Measurements from ENCODE around the gene CDH4. TPM values are rescaled to one million over a fixed set of nuclear protein-coding genes. Genes with fewer than 3 reads are reported as not detected.
"Not testable (repeated sequence)": the region's sequence is repeated elsewhere in the genome, so short reads cannot be mapped to it uniquely, and the experiment has no call there.

Gene CDH4
- total RNA-seq, 1 donor from 2014 or later, result 0.06 TPM

DNA sequence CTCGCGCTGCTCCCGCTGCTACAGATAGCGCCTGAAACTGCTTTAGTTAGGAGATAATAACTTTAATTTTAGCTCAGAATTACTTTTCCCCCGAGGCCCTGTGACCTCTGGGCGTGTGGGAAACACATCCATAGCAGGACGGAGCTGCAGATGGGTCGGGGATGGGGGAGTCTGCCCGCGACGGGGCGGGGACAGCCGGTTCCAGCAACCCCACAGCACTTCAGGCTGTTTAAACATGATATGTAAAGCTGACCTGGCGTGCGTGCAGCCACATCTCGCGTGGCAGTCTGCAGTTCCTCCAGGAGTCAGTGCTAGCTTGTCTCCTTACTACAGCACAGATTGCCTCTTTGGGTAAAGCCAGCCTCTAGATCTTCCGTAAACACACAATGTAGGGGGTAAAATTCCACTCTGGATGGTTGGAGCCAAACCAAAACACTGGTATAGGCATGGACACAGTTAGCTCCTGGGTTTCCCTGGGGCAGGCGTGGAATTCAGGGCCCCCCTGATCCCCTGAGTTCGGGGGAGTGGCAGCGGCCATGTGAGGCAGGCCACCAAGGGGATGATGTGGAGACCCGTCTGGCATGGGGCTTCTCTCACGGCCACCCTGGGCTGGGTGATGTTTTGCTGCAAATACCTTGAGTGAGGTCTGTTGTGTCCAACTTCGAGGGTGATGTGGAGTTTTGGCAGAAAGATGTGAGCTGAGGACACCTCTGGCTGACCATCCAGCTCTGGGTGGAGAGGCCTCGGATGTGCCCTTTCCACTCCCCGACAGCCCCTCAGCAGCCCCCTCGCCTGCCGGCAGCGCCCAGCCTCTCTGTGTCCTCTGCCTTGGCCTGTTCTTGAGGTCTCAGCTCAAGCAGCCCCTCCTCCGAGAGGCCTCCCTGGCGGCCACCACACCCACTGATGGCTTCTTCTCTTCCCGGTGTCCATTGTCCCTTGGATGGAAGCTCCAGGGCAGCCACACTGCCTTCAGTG is 599.2 kb downstream of the CDH4 start:
- intact Hi-C loops (cut with DNase I), result no loop called here
- no peak for ATAC-seq
- H3K27ac ChIP-seq, result no peak overlapping the region
- DNase-seq, result no peak
- peaks cover 18% of the 10 kb centered on the region for H3K27me3 ChIP-seq (ENCODE audit: low read depth)
- no peak for TF ChIP-seq CTCF (IDR thresholded peaks at IDR 0.05)
- H3K4me3 ChIP-seq, result no peak overlapping the region
- no peaks in the 10 kb centered on the region for H3K36me3 ChIP-seq
- no peaks in the 10 kb centered on the region for H3K9me3 ChIP-seq
- no peaks in the 10 kb centered on the region for H3K4me1 ChIP-seq

- Histone ChIP-seq H3K4me1 (no peaks in the 10 kb centered on the region), H3K4me3 (no peak overlapping the region), H3K9me3 (no peaks in the 10 kb centered on the region), H3K27me3 (ENCODE audit: low read depth) (peaks cover 18% of the 10 kb centered on the region), H3K36me3 (no peaks in the 10 kb centered on the region), H3K27ac (no peak overlapping the region)
- ATAC-seq (no peak), DNase-seq (no peak)
- TF ChIP-seq CTCF (IDR thresholded peaks at IDR 0.05), result no peak
- intact Hi-C loops (cut with DNase I), result no loop called here
Observed at GRCh38 chr20:61852268-61853072, 600.4 kb downstream of the CDH4 start.

DNA sequence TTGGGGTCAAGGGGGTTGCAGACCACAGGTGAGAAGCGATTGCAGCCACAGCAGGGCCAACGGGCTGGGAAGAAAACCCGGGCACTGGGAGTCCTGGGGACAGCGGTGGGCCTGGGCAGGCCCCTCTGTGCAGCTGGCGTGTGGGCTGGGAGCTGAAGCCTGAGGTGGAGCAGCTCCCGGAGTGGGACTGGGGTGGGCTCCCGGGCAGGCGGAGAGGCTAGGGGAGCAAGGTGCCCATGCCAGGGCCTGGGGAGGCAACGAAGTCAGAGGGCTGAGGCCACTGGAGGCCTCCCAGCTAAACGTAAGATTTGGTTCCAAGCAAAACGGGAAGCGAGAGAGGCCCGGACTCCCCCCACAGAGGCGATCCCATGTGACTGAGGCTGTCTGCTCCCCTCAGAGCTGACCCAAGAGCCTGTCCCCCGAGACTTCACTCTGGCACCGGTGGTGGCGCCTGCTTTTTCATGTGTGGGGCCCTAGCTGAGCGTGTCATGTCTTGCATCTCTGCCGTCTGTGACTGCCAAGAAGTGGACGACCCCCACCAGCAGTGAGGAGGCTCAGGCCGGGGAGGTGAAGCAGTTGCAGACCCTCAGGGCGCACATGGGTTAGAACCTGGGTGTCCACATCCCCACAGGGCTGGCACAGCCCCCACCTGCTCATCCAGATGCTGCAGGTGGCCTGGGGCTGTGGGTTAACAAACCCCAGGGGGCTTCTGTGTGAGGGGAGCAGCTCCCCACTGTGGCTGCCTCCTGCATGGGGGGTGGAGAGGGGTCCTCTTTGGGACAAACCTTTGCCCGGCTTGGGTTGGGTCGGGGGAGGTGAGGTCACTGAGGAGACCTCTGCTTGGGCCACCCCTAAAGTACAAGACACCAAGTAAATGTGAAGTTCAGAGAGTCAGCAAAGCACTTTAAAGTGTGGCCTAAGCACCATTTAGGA is 601.3 kb downstream of the CDH4 start:
- no peak for TF ChIP-seq CTCF (IDR thresholded peaks at IDR 0.05)
- intact Hi-C loops (cut with DNase I), result no loop called here
- no peak overlapping the region for H3K27ac ChIP-seq
- no peak for DNase-seq
- H3K36me3 ChIP-seq, result no peaks in the 10 kb centered on the region
- no peak overlapping the region for H3K4me3 ChIP-seq
- no peaks in the 10 kb centered on the region for H3K4me1 ChIP-seq
- ATAC-seq, result no peak
- peaks cover 18% of the 10 kb centered on the region for H3K27me3 ChIP-seq (ENCODE audit: low read depth)
- no peaks in the 10 kb centered on the region for H3K9me3 ChIP-seq

DNA sequence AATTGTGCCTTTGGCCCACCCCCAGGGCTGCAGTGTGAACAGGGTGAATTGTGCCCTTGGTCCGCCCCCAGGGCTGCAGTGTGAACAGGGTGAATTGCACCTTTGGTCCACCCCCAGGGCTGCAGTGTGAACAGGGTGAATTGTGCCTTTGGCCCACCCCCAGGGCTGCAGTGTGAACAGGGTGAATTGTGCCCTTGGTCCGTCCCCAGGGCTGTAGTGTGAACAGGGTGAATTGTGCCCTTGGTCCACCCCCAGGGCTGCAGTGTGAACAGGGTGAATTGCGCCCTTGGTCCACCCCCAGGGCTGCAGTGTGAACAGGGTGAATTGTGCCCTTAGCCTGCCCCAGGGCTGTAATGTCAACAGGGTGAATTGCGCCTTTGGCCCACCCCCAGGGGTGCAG is 602.5 kb downstream of the CDH4 start:
- DNase-seq; H3K36me3 ChIP-seq; H3K4me3 ChIP-seq; H3K27ac ChIP-seq; H3K9me3 ChIP-seq; H3K4me1 ChIP-seq; intact Hi-C loops (cut with DNase I); ATAC-seq: not testable (repeated sequence)
- H3K27me3 ChIP-seq (ENCODE audit: low read depth), result peaks cover 14% of the 10 kb centered on the region

GRCh38 chr20:61855286-61855685 is 603.2 kb downstream of the CDH4 start:
- Histone ChIP-seq H3K4me3 (no peak overlapping the region), H3K27me3 (ENCODE audit: low read depth) (peaks cover 14% of the 10 kb centered on the region), H3K9me3 (no peaks in the 10 kb centered on the region), H3K4me1 (no peaks in the 10 kb centered on the region), H3K36me3 (no peaks in the 10 kb centered on the region), H3K27ac (no peak overlapping the region)
- no peak for TF ChIP-seq CTCF (IDR thresholded peaks at IDR 0.05)
- DNase-seq, result no peak
- intact Hi-C loops (cut with DNase I), result no loop called here
- no peak for ATAC-seq
